Neural progenitor cell (in vitro differentiated cells): Measurements from ENCODE around the gene KIAA0753. TPM values are rescaled to one million over a fixed set of nuclear protein-coding genes. Genes with fewer than 3 reads are reported as not detected.

Experiments
- DNase-seq: peaks from one replicate; pipeline ENCODE4 v3.0.0-alpha.2; 2016; ENCODE audit warnings: low spot score
- H2AFZ ChIP-seq: fragments of 200-600 bp; sonication (generic); replicated peaks from 2 replicates; pipeline ENCODE4 v1.6.1; 2016; ENCODE audit warnings: antibody characterized with exemption
- H3F3A ChIP-seq: fragments of 200-600 bp; sonication (generic); 2 replicates; pipeline ENCODE4 v1.6.1; 2016; ENCODE audit warnings: antibody characterized with exemption, low read depth
- H3K27ac ChIP-seq: fragments of 200-600 bp; sonication (generic); 2 replicates; pipeline ENCODE4 v1.5.1; 2016; ENCODE audit warnings: mild to moderate bottlenecking
- H3K27me3 ChIP-seq: fragments of 200-600 bp; sonication (generic); 2 replicates; pipeline ENCODE4 v1.6.1; 2016; ENCODE audit warnings: mild to moderate bottlenecking, moderate library complexity
- H3K36me3 ChIP-seq: fragments of 200-600 bp; sonication (generic); 2 replicates; pipeline ENCODE4 v1.5.1; 2016
- H3K4me1 ChIP-seq: fragments of 200-600 bp; sonication (generic); 2 replicates; pipeline ENCODE4 v1.6.1; 2016; ENCODE audit warnings: mixed run types
- H3K4me2 ChIP-seq: fragments of 200-600 bp; sonication (generic); 2 replicates; pipeline ENCODE4 v1.6.1; 2016
- H3K4me3 ChIP-seq: fragments of 200-600 bp; sonication (generic); 2 replicates; pipeline ENCODE4 v1.5.1; 2016
- H3K79me2 ChIP-seq: fragments of 200-600 bp; sonication (generic); 2 replicates; pipeline ENCODE4 v1.6.1; 2016; ENCODE audit warnings: low read depth
- H3K9ac ChIP-seq: fragments of 200-600 bp; sonication (generic); 2 replicates; pipeline ENCODE4 v1.6.1; 2016
- H3K9me3 ChIP-seq: fragments of 200-600 bp; sonication (generic); 2 replicates; pipeline ENCODE4 v1.5.1; 2016; ENCODE audit warnings: low read depth
- H4K20me1 ChIP-seq: fragments of 200-600 bp; sonication (generic); 2 replicates; pipeline ENCODE4 v1.6.1; 2016; ENCODE audit warnings: low read depth
- H3K27ac Mint-ChIP-seq: 3 replicates; pipeline ENCODE4 v1.8.0; 2021; ENCODE audit warnings: mixed read lengths
- H3K27me3 Mint-ChIP-seq: 2 replicates; pipeline ENCODE4 v1.8.0; 2022; ENCODE audit warnings: low read depth, mild to moderate bottlenecking, inconsistent platforms, moderate library complexity, mixed read lengths; ENCODE audit not compliant: insufficient read depth
- H3K36me3 Mint-ChIP-seq: 3 replicates; pipeline ENCODE4 v1.8.0; 2021; ENCODE audit warnings: mixed read lengths
- H3K4me1 Mint-ChIP-seq: 3 replicates; pipeline ENCODE4 v1.8.0; 2021; ENCODE audit warnings: mixed read lengths
- H3K4me3 Mint-ChIP-seq: 3 replicates; pipeline ENCODE4 v1.8.0; 2021; ENCODE audit warnings: mild to moderate bottlenecking, moderate library complexity, mixed read lengths
- H3K9me3 Mint-ChIP-seq: 3 replicates; pipeline ENCODE4 v1.8.0; 2020; ENCODE audit warnings: mixed read lengths
- CTCF ChIP-seq: fragments of 200-600 bp; sonication (generic); IDR thresholded peaks from 2 replicates; pipeline ENCODE4 v1.5.1; 2017; ENCODE audit warnings: antibody characterized with exemption, mild to moderate bottlenecking
- EZH2 ChIP-seq: fragments of 200-600 bp; sonication (generic); IDR thresholded peaks from 2 replicates; pipeline ENCODE4 v1.6.1; 2017; ENCODE audit warnings: antibody characterized with exemption, mild to moderate bottlenecking, moderate library complexity
- EZH2phosphoT487 ChIP-seq: fragments of 200-600 bp; sonication (generic); IDR thresholded peaks from 2 replicates; pipeline ENCODE4 v1.6.1; 2017; ENCODE audit warnings: antibody characterized with exemption
- total RNA-seq: library from RNA; depleted of rRNA; stranded (reverse); fragments of >200 nt; gene quantifications from 2 replicates; pipeline ENCODE4 v1.2.3, GENCODE V29; 2015; ENCODE audit warnings: low replicate concordance

Gene KIAA0753
- total RNA-seq, 1 donor from 2014 or later: 24.1 TPM

GRCh38 chr17:6544011-6544370 is 96.5 kb downstream of the KIAA0753 start:
- peaks cover 16% of the 10 kb centered on the region for H3K27me3 Mint-ChIP-seq

GRCh38 chr17:6543079-6544010 is 97.2 kb downstream of the KIAA0753 start:
- no peak for TF ChIP-seq EZH2phosphoT487
- TF ChIP-seq EZH2: no peak
- TF ChIP-seq CTCF: no peak

More at GRCh38 chr17:6544011-6544370, 96.5 kb downstream of the KIAA0753 start:
- H3K9ac ChIP-seq: no peak overlapping the region
- H3K4me3 ChIP-seq: no peak overlapping the region
- no peaks in the 10 kb centered on the region for H4K20me1 ChIP-seq
- no peaks in the 10 kb centered on the region for H3K36me3 ChIP-seq
- Mint-ChIP-seq H3K27ac (no peak overlapping the region), H3K9me3 (peaks cover 3% of the 10 kb centered on the region), H3K36me3 (no peaks in the 10 kb centered on the region), H3K4me1 (peaks cover 8% of the 10 kb centered on the region), H3K4me3 (no peak overlapping the region)
- no peaks in the 10 kb centered on the region for H3K79me2 ChIP-seq
- no peak for DNase-seq
- no peak overlapping the region for H2AFZ ChIP-seq
- no peaks in the 10 kb centered on the region for H3K9me3 ChIP-seq
- H3K4me1 ChIP-seq: peaks cover 11% of the 10 kb centered on the region
- H3K27me3 ChIP-seq: no peaks in the 10 kb centered on the region
- TF ChIP-seq CTCF (no peak), EZH2phosphoT487 (no peak), EZH2 (no peak)
- H3K4me2 ChIP-seq: no peak overlapping the region
- H3K27ac ChIP-seq: no peak overlapping the region
- no peaks in the 10 kb centered on the region for H3F3A ChIP-seq

GRCh38 chr17:6542577-6542976 is 97.9 kb downstream of the KIAA0753 start:
- TF ChIP-seq EZH2phosphoT487 (no peak), CTCF (no peak), EZH2 (no peak)
- Mint-ChIP-seq H3K27ac (no peak overlapping the region), H3K27me3 (peaks cover 16% of the 10 kb centered on the region), H3K4me1 (peaks cover 2% of the 10 kb centered on the region), H3K36me3 (no peaks in the 10 kb centered on the region), H3K4me3 (no peak overlapping the region), H3K9me3 (peaks cover 5% of the 10 kb centered on the region)
- Histone ChIP-seq H3K27me3 (no peaks in the 10 kb centered on the region), H3K4me1 (peaks cover 11% of the 10 kb centered on the region), H3K4me2 (no peak overlapping the region), H3K27ac (no peak overlapping the region), H2AFZ (no peak overlapping the region), H3K36me3 (no peaks in the 10 kb centered on the region), H3F3A (no peaks in the 10 kb centered on the region), H4K20me1 (no peaks in the 10 kb centered on the region), H3K79me2 (no peaks in the 10 kb centered on the region), H3K9ac (no peak overlapping the region), H3K9me3 (no peaks in the 10 kb centered on the region), H3K4me3 (no peak overlapping the region)
- DNase-seq: no peak

More at GRCh38 chr17:6543079-6544010, 97.2 kb downstream of the KIAA0753 start:
- Mint-ChIP-seq H3K4me1 (peaks cover 4% of the 10 kb centered on the region), H3K4me3 (no peak overlapping the region), H3K36me3 (no peaks in the 10 kb centered on the region), H3K27ac (no peak overlapping the region), H3K9me3 (peaks cover 5% of the 10 kb centered on the region), H3K27me3 (peaks cover 16% of the 10 kb centered on the region)
- Histone ChIP-seq H3K9me3 (no peaks in the 10 kb centered on the region), H3K4me1 (peaks cover 11% of the 10 kb centered on the region), H3F3A (no peaks in the 10 kb centered on the region), H3K27me3 (no peaks in the 10 kb centered on the region), H3K79me2 (no peaks in the 10 kb centered on the region), H3K4me3 (no peak overlapping the region), H3K4me2 (no peak overlapping the region), H3K9ac (no peak overlapping the region), H3K27ac (no peak overlapping the region), H4K20me1 (no peaks in the 10 kb centered on the region), H3K36me3 (no peaks in the 10 kb centered on the region), H2AFZ (no peak overlapping the region)
- DNase-seq: no peak
